Lower leg skin (tissue), 3 donors: ENCODE results near the gene RARB.

Experiments used
- CTCF ChIP-seq, 3 donors: fragments of 450-650 bp; IDR thresholded peaks; one replicate each; pipeline ENCODE4 v1.5.1; 2016; ENCODE audit warnings: antibody characterized with exemption in 3 of 3, mild to moderate bottlenecking in 3 of 3, moderate library complexity in 2 of 3
- POLR2A ChIP-seq, 2 donors: fragments of 450-650 bp; IDR thresholded peaks; one replicate each; pipeline ENCODE4 v1.6.1; 2016 to 2017; ENCODE audit warnings: antibody characterized with exemption in 2 of 2, mild to moderate bottlenecking in 1 of 2, moderate library complexity in 1 of 2

- TF ChIP-seq POLR2A (IDR thresholded peaks at IDR 0.05) (no peak), CTCF (IDR thresholded peaks at IDR 0.05) (no peak)
These were observed 108.7 kb downstream of the RARB start for GRCh38 chr3:25536521-25537391.
